Neutrophil (primary cell): ENCODE measurements around the gene DRICH1.
"Not testable (repeated sequence)": the region's sequence is repeated elsewhere in the genome, so short reads cannot be mapped to it uniquely, and the experiment has no call there.

Experiments
- H3K27ac ChIP-seq: fragments of 200-600 bp; sonication (generic); 2 replicates; pipeline ENCODE4 v1.5.1; 2016; ENCODE audit warnings: mild to moderate bottlenecking, moderate library complexity
- H3K27me3 ChIP-seq: fragments of 200-600 bp; sonication (generic); 2 replicates; pipeline ENCODE4 v1.6.0; 2016; ENCODE audit warnings: mild to moderate bottlenecking
- H3K36me3 ChIP-seq: fragments of 200-600 bp; sonication (generic); 2 replicates; pipeline ENCODE4 v1.5.1; 2017
- H3K4me1 ChIP-seq, 2 experiments: fragments of 200-600 bp in 1 of 2; sonication (generic) in 1 of 2; 1 replicate in 1 of 2; 2 replicates in 1 of 2; pipeline versions ENCODE4 v1.5.1 to v1.6.1; 2013 to 2016; ENCODE audit warnings: low read depth in 1 of 2, low read length in 1 of 2, mild to moderate bottlenecking in 1 of 2, moderate library complexity in 1 of 2; ENCODE audit not compliant: control insufficient read depth in 1 of 2, insufficient read depth in 1 of 2
- H3K4me3 ChIP-seq, 2 experiments: fragments of 200-600 bp in 1 of 2; sonication (generic) in 1 of 2; 1 replicate in 1 of 2; 2 replicates in 1 of 2; pipeline ENCODE4 v1.5.1; 2013 to 2016; ENCODE audit warnings: low read depth in 1 of 2, low read length in 1 of 2, mild to moderate bottlenecking in 1 of 2, moderate library complexity in 1 of 2
- H3K9me3 ChIP-seq: fragments of 200-600 bp; sonication (generic); 2 replicates; pipeline ENCODE4 v1.5.1; 2016
- CTCF ChIP-seq: fragments of 200-600 bp; sonication (generic); IDR thresholded peaks from 2 replicates; pipeline ENCODE4 v1.5.1; 2016; ENCODE audit warnings: antibody characterized with exemption

The DRICH1 gene, protein sequence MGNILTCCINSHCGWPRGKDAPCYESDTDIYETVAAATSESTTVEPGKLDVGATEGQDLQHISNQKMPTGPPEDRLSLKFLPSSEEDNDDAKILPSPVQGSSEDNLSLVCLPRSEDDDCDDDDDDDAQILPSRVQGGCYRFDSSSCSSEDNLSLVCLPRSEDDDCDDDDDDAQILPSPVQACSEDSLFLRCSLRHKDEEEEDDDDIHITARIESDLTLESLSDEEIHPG

DNA sequence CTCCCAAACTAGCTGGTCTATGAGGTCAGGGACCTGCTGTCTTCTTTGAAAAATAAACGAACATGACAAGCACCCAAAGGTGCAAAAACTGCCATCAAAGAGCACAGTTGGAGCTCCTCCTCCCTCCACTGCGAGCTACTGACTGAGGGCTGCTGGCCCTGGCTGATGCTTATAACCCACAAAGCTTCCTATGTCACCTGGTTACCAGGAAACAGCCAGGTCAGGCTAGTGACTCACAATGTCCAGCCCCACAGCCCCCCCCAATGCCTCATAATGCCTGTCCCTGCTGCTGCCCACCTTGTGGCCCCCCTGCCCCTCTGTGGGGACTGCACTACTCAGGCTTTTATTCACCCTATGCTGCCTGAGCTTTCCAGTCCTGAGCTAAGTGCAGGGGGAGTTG, at the start of gene DRICH1:
Gene DRICH1, minus strand, starts transcription at position 144 of the 400 bp plus-strand sequence. CDS start 298 bp downstream, outside the sequence.
- no peak for TF ChIP-seq CTCF
- Histone ChIP-seq H3K9me3 (no peaks in the 10 kb centered on the region), H3K36me3 (peaks cover 26% of the 10 kb centered on the region), H3K27me3 (no peaks in the 10 kb centered on the region), H3K4me3 (no peak within 1 kb of the TSS), H3K4me1 (peaks cover 0 to 1% of the 10 kb centered on the region in 2 experiments), H3K27ac (no peak within 1 kb of the TSS)

GRCh38 chr22:23681026-23681809, 49.1 kb upstream of the DRICH1 start:
- no peaks in the 10 kb centered on the region for H3K9me3 ChIP-seq
- no peak for TF ChIP-seq CTCF
- H3K4me3 ChIP-seq = no peak overlapping the region
- no peak overlapping the region for H3K27ac ChIP-seq
- peaks cover 44% of the 10 kb centered on the region for H3K36me3 ChIP-seq
- H3K4me1 ChIP-seq = peaks cover 14 to 16% of the 10 kb centered on the region in 2 experiments
- H3K27me3 ChIP-seq = no peaks in the 10 kb centered on the region

DNA sequence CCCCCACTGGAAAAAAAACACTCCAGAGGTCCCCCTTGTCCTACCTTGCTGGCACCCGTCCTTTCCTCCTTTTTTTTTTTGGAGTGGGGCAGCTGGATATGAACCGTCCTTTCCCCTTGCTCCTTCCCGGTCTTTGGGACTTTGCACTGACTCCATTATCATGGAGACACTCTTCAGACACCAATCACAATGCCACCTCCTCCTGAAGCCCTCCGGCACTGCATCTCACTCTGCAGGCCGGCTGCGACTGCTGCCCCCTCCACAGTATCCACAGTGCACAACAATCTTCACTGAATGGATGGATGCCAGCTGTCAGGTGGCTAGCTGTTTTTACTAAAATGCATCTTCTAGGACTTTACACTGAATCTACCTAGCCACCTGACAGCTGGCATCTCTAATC, 46.0 kb upstream of the DRICH1 start:
- TF ChIP-seq CTCF = no peak
- Histone ChIP-seq H3K27ac (peak overlapping the region; percentile 91), H3K36me3 (peaks cover 31% of the 10 kb centered on the region), H3K27me3 (no peaks in the 10 kb centered on the region), H3K4me1 (peaks cover 44 to 46% of the 10 kb centered on the region in 2 experiments), H3K9me3 (no peaks in the 10 kb centered on the region), H3K4me3 (no peak overlapping the region)

- Histone ChIP-seq H3K4me3 (no peak overlapping the region), H3K4me1 (peaks cover 49 to 51% of the 10 kb centered on the region in 2 experiments), H3K36me3 (peaks cover 26% of the 10 kb centered on the region), H3K27ac (peak overlapping the region; percentile 91), H3K27me3 (no peaks in the 10 kb centered on the region), H3K9me3 (no peaks in the 10 kb centered on the region)
- no peak for TF ChIP-seq CTCF
Observed at GRCh38 chr22:23677701-23677995, 45.5 kb upstream of the DRICH1 start.

- not testable (repeated sequence) for H3K9me3 ChIP-seq, H3K4me3 ChIP-seq, H3K27me3 ChIP-seq
- H3K36me3 ChIP-seq = peaks cover 21% of the 10 kb centered on the region
- H3K4me1 ChIP-seq = peaks cover 54 to 57% of the 10 kb centered on the region in 2 experiments
- peak overlapping the region; percentile 91 for H3K27ac ChIP-seq
Observed at GRCh38 chr22:23676841-23677700, 45.0 kb upstream of the DRICH1 start.
